Measurements from ENCODE around the gene ABCB9. TPM values are rescaled to one million over a fixed set of nuclear protein-coding genes. Genes with fewer than 3 reads are reported as not detected.

The ABCB9 gene
- total and polyA plus RNA-seq, 2 donors (not counting 1 experiment from before 2014, with no cell fraction given): 2.1 to 3.7 TPM

GRCh38 chr12:122884091-122884826 lies 82.0 kb downstream of the ABCB9 start:
- no peaks in the 10 kb centered on the region for H3K27me3 ChIP-seq (replicated peaks in 1 of 4; ENCODE audit: control extremely low read depth in 1 of 4, control insufficient read depth in 3 of 4, insufficient read depth in 4 of 4, low read length in 3 of 4)
- H3K9ac ChIP-seq (ENCODE audit: low read length): no peak overlapping the region
- intact Hi-C loops (cut with micrococcal nuclease): no loop called here
- no peak overlapping the region for H3K4me3 ChIP-seq (ENCODE audit: control extremely low read depth in 1 of 5, extremely low read depth in 1 of 5, insufficient read depth in 1 of 5, low read depth in 2 of 5, low read length in 4 of 5)
- H3K9me3 Mint-ChIP-seq (ENCODE audit: insufficient read depth): no peaks in the 10 kb centered on the region
- ChIA-PET CTCF (interaction anchor here (1.0 to 11.0 kb wide), 5 partner anchors 13 to 68 kb away, joined by 3 to 101 read pairs (median 44); partner anchors contain the start of gene VPS37B), POLR2A (interaction anchor here (0.6 kb wide), 1 partner anchor 61 kb away, joined by 4 read pairs; no protein-coding TSS in a partner anchor)
- ATAC-seq (ENCODE audit: low read depth) (no peak), DNase-seq (no peak)
- no peaks in the 10 kb centered on the region for H3K27me3 Mint-ChIP-seq
- peaks cover 58% of the 10 kb centered on the region for H4K20me1 ChIP-seq (ENCODE audit: control insufficient read depth, insufficient read depth, low read length, poor library complexity, severe bottlenecking)
- H3K36me3 ChIP-seq (replicated peaks in 1 of 2; ENCODE audit: control extremely low read depth in 1 of 2, control insufficient read depth in 1 of 2, extremely low read depth in 1 of 2, insufficient read depth in 2 of 2, low read length in 1 of 2): no peaks in the 10 kb centered on the region
- no peak overlapping the region for H3K27ac ChIP-seq (ENCODE audit: low read length in 2 of 2)
- H3K27ac Mint-ChIP-seq: peak overlapping the region; percentile 8
- WGBS (ENCODE audit: insufficient coverage): 92% methylated on average over 2 of the region's 6 CpGs
- H3K9me3 ChIP-seq (ENCODE audit: control extremely low read depth in 1 of 3, control insufficient read depth in 2 of 3, insufficient read depth in 1 of 3, low read length in 2 of 3): no peaks in the 10 kb centered on the region
- peak overlapping the region; percentile 33 for H3K4me3 Mint-ChIP-seq
- H3K79me2 ChIP-seq (ENCODE audit: control insufficient read depth, insufficient read depth, low read length): peaks cover 98% of the 10 kb centered on the region
- H2AFZ ChIP-seq (ENCODE audit: insufficient read depth, low read depth, low read length, poor library complexity, severe bottlenecking): no peak overlapping the region
- peaks cover 86 to 94% of the 10 kb centered on the region in 2 donors for H3K4me1 ChIP-seq (ENCODE audit: control insufficient read depth in 2 of 2, insufficient read depth in 2 of 2, low read length in 2 of 2)
- TF ChIP-seq CTCF (IDR thresholded peaks at IDR 0.05) (no peak), EZH2 (IDR thresholded peaks at IDR 0.05; ENCODE audit: borderline replicate concordance, insufficient read depth, low read depth, low read length, poor library complexity, severe bottlenecking) (no peak)
- peak overlapping the region; percentile 0 for H3K4me2 ChIP-seq (replicated peaks; ENCODE audit: low read depth, low read length, poor library complexity, severe bottlenecking)
- H3K4me1 Mint-ChIP-seq: peaks cover 86% of the 10 kb centered on the region

All from B cell (primary cell).